Effector CD8-positive, alpha-beta T cell (primary cell): ENCODE results near the gene SH3RF1.

ENCODE experiments used
- DNase-seq: peaks from one replicate; lab custom pipeline; 2025; lab: John Stamatoyannopoulos, UW

SH3RF1 gene

DNA sequence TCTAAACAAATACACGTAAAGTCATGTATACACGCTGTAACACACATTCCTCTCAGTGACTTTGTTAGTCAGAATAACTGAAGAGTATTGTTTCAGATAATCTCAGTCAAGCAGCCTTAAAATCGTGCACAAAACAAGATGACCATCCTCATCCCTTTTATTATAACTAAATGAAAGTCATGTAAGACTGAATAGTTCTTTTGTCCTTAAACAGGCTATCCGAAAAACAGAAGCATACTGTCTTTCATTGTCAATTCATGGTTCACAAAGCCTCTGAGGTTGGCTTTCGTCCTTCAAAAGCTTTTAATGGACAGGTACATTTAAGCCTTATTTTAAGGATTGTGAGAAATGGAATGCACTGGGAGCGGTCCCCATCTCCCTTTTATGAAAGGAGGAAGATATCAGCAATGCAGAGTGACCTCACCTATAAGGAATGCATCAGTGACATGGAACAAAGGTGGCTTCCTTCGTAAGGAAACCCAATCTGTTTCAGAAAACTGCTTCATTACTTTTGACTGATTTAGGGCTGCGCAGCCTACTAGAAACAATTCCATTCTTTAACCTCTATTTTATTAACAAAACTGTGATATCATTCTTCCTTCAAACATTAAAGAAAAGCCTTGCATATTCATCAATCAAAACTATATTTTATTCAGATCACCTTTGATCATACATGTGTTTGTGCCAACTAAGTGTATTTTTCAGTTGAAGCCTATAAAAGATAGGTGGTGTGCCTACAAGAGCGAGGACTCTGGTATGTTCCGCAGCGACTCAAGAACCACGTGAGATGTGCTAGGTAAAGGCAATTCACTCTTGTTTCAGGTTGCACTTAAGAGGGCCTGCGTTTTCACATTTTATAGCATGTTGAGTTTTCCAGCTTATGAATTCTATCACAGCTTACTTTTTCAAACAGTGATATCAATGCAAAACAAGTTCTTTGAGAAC lies 19.2 kb downstream of the SH3RF1 start:
- no peak for DNase-seq

DNA sequence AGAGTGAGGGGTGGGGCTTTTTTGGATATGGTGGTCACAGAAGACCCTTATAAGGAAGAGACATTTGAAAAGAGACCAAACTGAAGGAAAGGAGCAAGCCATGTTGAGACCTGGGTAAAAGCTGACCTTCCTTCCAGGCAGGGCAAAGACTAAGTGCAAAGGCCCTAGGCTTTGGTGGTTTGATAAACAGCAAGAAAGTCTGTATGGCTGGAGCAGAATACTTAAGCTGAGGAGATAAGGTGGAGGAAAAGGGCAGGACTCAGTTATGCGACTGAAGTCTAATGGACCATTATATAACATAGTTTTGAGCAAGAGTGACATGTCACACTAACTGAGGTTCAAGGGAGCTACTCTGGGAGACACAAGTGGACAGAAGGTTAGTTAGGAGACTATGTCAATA lies 20.0 kb downstream of the SH3RF1 start:
- no peak for DNase-seq

GRCh38 chr4:169249999-169250398 lies 20.8 kb downstream of the SH3RF1 start:
- no peak for DNase-seq

- DNase-seq: no peak
These were observed 21.4 kb downstream of the SH3RF1 start for GRCh38 chr4:169249214-169249973.

- no peak for DNase-seq
These were observed 22.1 kb downstream of the SH3RF1 start for GRCh38 chr4:169248645-169249044.

GRCh38 chr4:169246957-169247396 lies 23.8 kb downstream of the SH3RF1 start:
- no peak for DNase-seq

GRCh38 chr4:169246279-169246678 lies 24.5 kb downstream of the SH3RF1 start:
- DNase-seq: no peak

GRCh38 chr4:169245061-169245460 lies 25.7 kb downstream of the SH3RF1 start:
- no peak for DNase-seq

DNA sequence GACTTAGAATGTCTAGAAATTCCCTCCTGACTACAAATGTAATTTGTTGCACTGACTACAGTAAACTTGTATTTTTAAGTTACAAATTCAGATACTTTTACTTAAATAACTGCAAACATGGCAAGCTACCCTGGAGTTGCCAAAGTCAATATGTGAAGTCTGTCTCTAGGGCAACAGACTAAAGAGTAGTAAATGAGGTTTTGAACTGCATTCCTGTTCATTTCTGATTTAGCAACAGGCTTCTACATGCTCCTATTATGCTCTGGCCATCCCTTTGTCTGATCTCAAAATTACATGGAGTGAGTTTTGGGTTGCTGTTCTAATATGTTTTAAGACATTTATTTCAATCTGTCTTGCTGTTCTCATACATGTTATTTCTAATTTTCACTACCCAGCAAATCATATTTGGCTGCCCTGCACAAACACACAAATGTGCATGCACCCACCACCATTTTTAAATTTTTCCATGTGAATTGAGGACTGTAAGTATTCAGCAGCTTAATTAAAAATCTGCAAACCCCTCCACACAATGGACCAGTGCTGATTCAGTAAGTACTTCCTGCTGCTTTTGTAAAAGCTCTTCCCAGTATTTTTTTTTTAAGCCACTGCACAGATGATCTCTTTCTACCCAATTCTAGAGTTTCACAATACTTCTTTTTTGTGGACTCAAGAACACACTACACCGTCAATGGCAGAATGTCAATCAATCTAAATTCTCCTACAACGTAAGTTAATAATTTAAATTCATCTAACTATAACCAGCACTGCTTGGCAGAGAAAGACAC lies 26.7 kb downstream of the SH3RF1 start:
- DNase-seq: no peak

GRCh38 chr4:169241464-169241863 lies 29.3 kb downstream of the SH3RF1 start:
- DNase-seq: no peak

DNA sequence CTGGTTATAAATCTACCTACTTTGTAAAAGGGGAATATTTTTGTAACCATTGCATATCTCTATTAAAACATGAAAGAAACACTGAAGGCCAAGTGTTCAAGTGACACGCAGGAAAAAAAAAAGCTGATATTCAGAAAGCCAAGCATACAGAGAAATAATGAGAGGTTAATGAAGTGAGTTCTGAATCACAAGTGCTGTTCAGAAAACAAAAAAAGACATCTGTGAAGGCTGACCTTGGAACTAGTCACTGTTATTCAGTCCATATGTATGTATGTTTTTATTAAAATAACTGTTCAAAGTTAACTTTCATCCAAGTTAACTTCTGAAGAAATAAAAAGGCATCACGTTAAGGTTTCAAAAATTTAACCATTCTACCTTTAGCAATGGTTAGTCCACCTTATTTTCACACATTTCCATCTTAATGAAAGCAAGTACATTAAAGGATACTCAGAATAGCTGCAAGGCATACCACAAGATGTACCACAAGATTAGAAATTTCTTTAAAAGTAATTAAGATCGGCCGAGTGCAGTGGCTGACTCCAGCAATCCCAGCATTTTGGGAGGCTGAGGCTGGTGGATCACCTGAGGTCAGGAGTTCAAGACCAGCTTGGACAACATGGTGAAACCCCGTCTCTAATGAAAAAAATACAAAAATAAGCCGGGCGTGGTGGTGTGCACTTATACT lies 31.4 kb downstream of the SH3RF1 start:
- no peak for DNase-seq

DNA sequence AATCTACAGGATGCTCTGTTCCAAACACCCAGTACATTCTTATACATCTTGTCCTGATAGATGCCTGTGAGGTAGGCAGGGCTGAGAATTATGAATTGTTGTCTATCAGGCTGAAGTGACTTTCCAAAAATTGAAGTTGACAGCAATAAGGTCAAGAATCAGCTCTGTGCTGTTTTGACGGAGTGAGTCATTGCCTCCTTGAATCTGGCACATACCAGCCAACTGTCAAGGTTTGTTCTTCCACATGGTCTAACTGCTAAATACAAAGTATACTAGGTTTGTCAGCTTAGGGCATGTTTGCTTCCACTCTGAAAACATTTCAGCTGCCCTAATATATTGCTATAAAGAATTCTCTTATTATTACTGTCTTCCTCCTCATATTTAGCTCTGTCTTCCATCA lies 32.3 kb downstream of the SH3RF1 start:
- DNase-seq: no peak

- no peak for DNase-seq
These were observed 33.7 kb downstream of the SH3RF1 start for GRCh38 chr4:169236873-169237626.

GRCh38 chr4:169236078-169236477 lies 34.7 kb downstream of the SH3RF1 start:
- no peak for DNase-seq

- DNase-seq: no peak
These were observed 36.5 kb downstream of the SH3RF1 start for GRCh38 chr4:169234137-169234855.

DNA sequence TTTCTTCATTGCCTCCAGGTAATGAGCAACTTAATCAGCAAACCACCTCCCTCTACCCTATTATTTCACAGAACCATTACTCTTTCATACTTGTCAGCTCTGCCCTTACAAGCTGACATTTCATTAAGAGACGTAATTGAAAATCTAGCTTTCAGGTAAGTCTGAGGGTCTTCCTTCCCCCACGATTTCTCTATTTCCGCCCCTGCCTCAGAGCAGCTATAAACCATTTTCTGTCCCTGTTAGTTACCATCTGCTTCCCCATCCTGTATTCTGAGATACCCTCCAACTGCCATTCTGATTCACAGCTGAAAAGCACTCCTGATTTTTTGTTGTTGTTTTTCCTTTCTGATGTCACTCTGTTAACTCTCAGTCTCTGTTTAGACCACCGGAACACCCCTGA lies 37.1 kb downstream of the SH3RF1 start:
- DNase-seq: no peak

DNA sequence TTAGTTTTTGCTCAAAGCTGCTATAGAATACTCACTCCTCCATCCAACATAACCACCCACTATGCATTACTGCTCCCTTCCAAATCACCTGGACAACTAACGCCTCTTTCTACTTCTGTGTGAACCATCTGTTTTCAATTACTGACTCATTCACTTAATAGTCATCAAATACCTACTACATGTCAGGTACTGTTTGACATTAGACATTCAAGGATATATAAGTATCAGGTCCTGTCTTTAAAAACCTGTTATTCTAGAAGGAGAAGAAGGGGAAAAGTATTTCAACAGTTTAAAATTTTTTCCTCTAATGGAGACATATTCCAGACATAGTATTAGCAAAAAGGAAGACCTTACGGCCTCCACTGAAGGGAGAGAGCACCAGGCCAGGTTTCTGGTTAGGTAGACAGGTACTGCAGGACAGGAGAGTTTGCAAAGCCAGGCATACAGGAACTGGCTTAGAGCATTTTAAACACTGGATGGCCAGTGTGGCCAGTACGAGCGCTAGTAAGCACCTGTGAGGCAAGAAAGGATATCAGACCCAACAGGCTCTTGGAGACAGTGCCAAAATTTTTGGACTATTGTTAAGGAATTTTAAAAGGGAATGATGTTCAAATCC lies 39.0 kb downstream of the SH3RF1 start:
- no peak for DNase-seq

- no peak for DNase-seq
These were observed 41.2 kb downstream of the SH3RF1 start for GRCh38 chr4:169229571-169230028.

DNA sequence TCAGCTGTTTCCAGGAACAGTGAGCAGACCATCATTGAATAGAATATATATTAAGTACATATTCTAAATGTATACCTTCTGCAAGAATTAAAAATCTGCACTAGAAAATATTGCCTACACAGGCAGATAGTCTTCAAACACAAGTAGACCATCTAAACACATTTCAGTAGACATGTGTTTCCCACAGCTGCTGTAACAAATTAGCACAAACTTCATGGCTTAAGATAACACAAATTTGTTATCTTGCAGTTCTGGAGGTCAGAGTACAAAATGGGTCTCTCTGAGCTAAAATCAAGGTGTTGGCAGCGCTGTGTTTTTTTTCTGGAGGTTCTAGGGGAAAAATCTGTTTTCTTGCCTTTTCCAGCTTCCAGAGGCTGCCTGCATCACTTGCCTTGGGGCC lies 42.7 kb downstream of the SH3RF1 start:
- no peak for DNase-seq

DNA sequence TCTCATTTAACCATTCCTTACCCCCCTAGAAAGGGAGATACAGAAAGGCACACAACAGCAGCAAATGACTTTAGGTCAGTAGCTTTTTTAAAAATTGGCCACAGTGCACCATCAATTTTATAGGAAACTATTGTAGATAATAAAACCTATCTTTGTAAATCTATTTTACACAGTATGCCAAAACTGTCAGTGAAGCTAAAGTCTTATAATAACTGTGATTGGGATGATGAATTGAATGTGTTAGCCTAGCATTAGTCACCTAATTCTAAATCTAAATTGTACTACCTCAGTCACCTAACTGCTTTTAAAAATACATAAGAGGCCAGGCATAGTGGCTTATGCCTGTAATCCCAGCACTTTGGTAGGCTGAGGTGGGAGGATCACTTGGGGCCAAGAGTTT lies 44.2 kb downstream of the SH3RF1 start:
- no peak for DNase-seq
